Raji (cell line): ENCODE results near the gene MAP4K3.

Source experiments
- POLR2A ChIP-seq: IDR thresholded peaks from 2 replicates; pipeline ENCODE4 v1.6.1; 2011; ENCODE audit warnings: low read depth, low read length, control low read depth; ENCODE audit not compliant: insufficient read depth

MAP4K3 gene

GRCh38 chr2:39266139-39266805 is 170.8 kb downstream of the MAP4K3 start:
- TF ChIP-seq POLR2A, result no peak

GRCh38 chr2:39265315-39265714 is 171.8 kb downstream of the MAP4K3 start:
- no peak for TF ChIP-seq POLR2A

GRCh38 chr2:39264733-39265132 is 172.4 kb downstream of the MAP4K3 start:
- TF ChIP-seq POLR2A, result no peak

- TF ChIP-seq POLR2A, result no peak
Observed at GRCh38 chr2:39260087-39260486, 177.0 kb downstream of the MAP4K3 start.

- TF ChIP-seq POLR2A, result no peak
Observed at GRCh38 chr2:39256040-39256439, 181.0 kb downstream of the MAP4K3 start.

GRCh38 chr2:39252888-39253518 is 184.1 kb downstream of the MAP4K3 start:
- TF ChIP-seq POLR2A, result no peak

GRCh38 chr2:39247512-39248043 is 189.5 kb downstream of the MAP4K3 start:
- TF ChIP-seq POLR2A, result no peak

- no peak for TF ChIP-seq POLR2A
Observed at GRCh38 chr2:39246382-39246980, 190.6 kb downstream of the MAP4K3 start.

GRCh38 chr2:39243469-39244123 is 193.5 kb downstream of the MAP4K3 start, which contains the start of gene CDKL4:
Gene CDKL4, minus strand, starts transcription at chr2:39243970.
- no peak for TF ChIP-seq POLR2A

- no peak for TF ChIP-seq POLR2A
Observed at GRCh38 chr2:39241588-39241987, 195.5 kb downstream of the MAP4K3 start.

GRCh38 chr2:39240758-39241157 is 196.3 kb downstream of the MAP4K3 start:
- no peak for TF ChIP-seq POLR2A

GRCh38 chr2:39234754-39235153 is 202.3 kb downstream of the MAP4K3 start:
- no peak for TF ChIP-seq POLR2A

GRCh38 chr2:39232141-39232540 is 204.9 kb downstream of the MAP4K3 start:
- TF ChIP-seq POLR2A, result no peak

- TF ChIP-seq POLR2A, result no peak
Observed at GRCh38 chr2:39228413-39229209, 208.5 kb downstream of the MAP4K3 start.
